Neural cell (in vitro differentiated cells): Measurements from ENCODE around the gene CCSAP. TPM values are rescaled to one million over a fixed set of nuclear protein-coding genes. Genes with fewer than 3 reads are reported as not detected.

Experiments
- H2AFZ ChIP-seq: fragments of 200-600, 300-800 bp; sonication (generic), shearing (Covaris generic); 2 replicates; pipeline ENCODE4 v1.6.0; 2014; ENCODE audit warnings: low read depth, mild to moderate bottlenecking, antibody characterized with exemption, low read length, moderate library complexity
- H3F3A ChIP-seq: fragments of 200-600 bp; shearing (Covaris generic); 2 replicates; pipeline ENCODE4 v1.6.1; 2016; ENCODE audit warnings: mild to moderate bottlenecking, moderate library complexity, mixed read lengths, antibody characterized with exemption, low read length; ENCODE audit not compliant: insufficient read depth, poor library complexity, severe bottlenecking
- H3K27ac ChIP-seq: fragments of 200-600, 300-800 bp; sonication (generic), shearing (Covaris generic); 2 replicates; pipeline ENCODE4 v1.5.1; 2014; ENCODE audit warnings: mild to moderate bottlenecking, low read length, moderate library complexity
- H3K27me3 ChIP-seq: fragments of 300-800, 200-600 bp; sonication (generic), shearing (Covaris generic); 2 replicates; pipeline ENCODE4 v1.6.0; 2014; ENCODE audit warnings: mild to moderate bottlenecking, low read depth, low read length, moderate library complexity; ENCODE audit not compliant: insufficient read depth
- H3K36me3 ChIP-seq: fragments of 300-800, 200-600 bp; sonication (generic), shearing (Covaris generic); 2 replicates; pipeline ENCODE4 v1.5.1; 2014; ENCODE audit warnings: mild to moderate bottlenecking, antibody characterized with exemption, low read length, moderate library complexity; ENCODE audit not compliant: insufficient read depth
- H3K4me2 ChIP-seq: fragments of 300-800, 200-600 bp; sonication (generic), shearing (Covaris generic); 2 replicates; pipeline ENCODE4 v1.6.0; 2014; ENCODE audit warnings: mild to moderate bottlenecking, low read length
- H3K4me3 ChIP-seq: fragments of 300-800, 200-600 bp; sonication (generic), shearing (Covaris generic); 2 replicates; pipeline ENCODE4 v1.5.1; 2014; ENCODE audit warnings: mild to moderate bottlenecking, low read length, moderate library complexity
- H3K79me2 ChIP-seq: fragments of 200-600 bp; shearing (Covaris generic); replicated peaks from 2 replicates; pipeline ENCODE4 v1.6.0; 2014; ENCODE audit warnings: mild to moderate bottlenecking, low read length, moderate library complexity; ENCODE audit not compliant: insufficient read depth
- H3K9ac ChIP-seq: fragments of 300-800, 200-600 bp; sonication (generic), shearing (Covaris generic); 2 replicates; pipeline ENCODE4 v1.6.1; 2016; ENCODE audit warnings: mild to moderate bottlenecking, low read length, mixed read lengths
- H3K9me2 ChIP-seq: fragments of 200-600 bp; shearing (Covaris generic); 2 replicates; pipeline ENCODE4 v1.6.1; 2016; ENCODE audit warnings: mild to moderate bottlenecking, low read length, mixed read lengths; ENCODE audit not compliant: insufficient read depth
- H3K9me3 ChIP-seq: fragments of 200-600, 300-800 bp; sonication (generic), shearing (Covaris generic); 2 replicates; pipeline ENCODE4 v1.6.1; 2016; ENCODE audit warnings: mild to moderate bottlenecking, mixed run types, low read length, moderate library complexity, mixed read lengths
- H4K20me1 ChIP-seq: fragments of 200-600 bp; shearing (Covaris generic); 2 replicates; pipeline ENCODE4 v1.6.1; 2016; ENCODE audit warnings: mild to moderate bottlenecking, mixed run types; ENCODE audit not compliant: insufficient read depth
- CTCF ChIP-seq: fragments of 450-650 bp; IDR thresholded peaks from 2 replicates; pipeline ENCODE4 v1.5.1; 2014; ENCODE audit warnings: antibody characterized with exemption, mild to moderate bottlenecking, moderate library complexity; ENCODE audit not compliant: poor library complexity, severe bottlenecking
- EP300 ChIP-seq: fragments of 450-650 bp; conservative IDR thresholded peaks from 2 replicates; pipeline ENCODE4 v1.6.1; 2014; ENCODE audit warnings: antibody characterized with exemption, mild to moderate bottlenecking, moderate library complexity; ENCODE audit not compliant: poor library complexity, severe bottlenecking
- MXI1 ChIP-seq: fragments of 450-650 bp; conservative IDR thresholded peaks from 2 replicates; pipeline ENCODE4 v1.6.1; 2014; ENCODE audit warnings: antibody characterized with exemption, mild to moderate bottlenecking; ENCODE audit not compliant: poor library complexity, severe bottlenecking
- POLR2AphosphoS5 ChIP-seq: IDR thresholded peaks from 2 replicates; pipeline ENCODE4 v1.6.1; 2012
- RAD21 ChIP-seq: fragments of 450-650 bp; conservative IDR thresholded peaks from 2 replicates; pipeline ENCODE4 v1.6.1; 2014; ENCODE audit warnings: antibody characterized with exemption, mild to moderate bottlenecking, moderate library complexity
- REST ChIP-seq: IDR thresholded peaks from 2 replicates; pipeline ENCODE4 v1.6.1; 2012; ENCODE audit warnings: borderline replicate concordance
- SMC3 ChIP-seq: fragments of 450-650 bp; conservative IDR thresholded peaks from 2 replicates; pipeline ENCODE4 v1.6.1; 2014; ENCODE audit warnings: antibody characterized with exemption, mild to moderate bottlenecking, moderate library complexity; ENCODE audit not compliant: poor library complexity
- TAF1 ChIP-seq: IDR thresholded peaks from 2 replicates; pipeline ENCODE4 v1.6.1; 2012; ENCODE audit warnings: low read depth
- polyA plus RNA-seq: library from polyadenylated mRNA; depleted of rRNA; stranded (reverse); fragments of >200 nt; gene quantifications from 2 replicates; pipeline ENCODE4 v1.2.3, GENCODE V29; 2014

CCSAP gene
- polyA plus RNA-seq, 1 donor from 2014 or later, result 66.7 TPM

GRCh38 chr1:229281339-229281926 is 61.4 kb downstream of the CCSAP start:
- no peaks in the 10 kb centered on the region for H3K36me3 ChIP-seq
- no peak overlapping the region for H3K27ac ChIP-seq
- no peaks in the 10 kb centered on the region for H3K9me3 ChIP-seq
- H3K79me2 ChIP-seq, result peaks cover 42% of the 10 kb centered on the region
- no peak overlapping the region for H3K9ac ChIP-seq
- H3K4me2 ChIP-seq, result no peak overlapping the region
- H3K9me2 ChIP-seq, result no peaks in the 10 kb centered on the region
- no peaks in the 10 kb centered on the region for H3K27me3 ChIP-seq
- H3K4me3 ChIP-seq, result no peak overlapping the region
- TF ChIP-seq POLR2AphosphoS5 (no peak), EP300 (no peak), MXI1 (no peak), TAF1 (no peak), CTCF (no peak), SMC3 (no peak), RAD21 (no peak), REST (no peak)
- H2AFZ ChIP-seq, result no peak overlapping the region
- no peaks in the 10 kb centered on the region for H4K20me1 ChIP-seq
- H3F3A ChIP-seq, result no peaks in the 10 kb centered on the region

- Histone ChIP-seq H3K36me3 (no peaks in the 10 kb centered on the region), H3K9ac (no peak overlapping the region), H3F3A (no peaks in the 10 kb centered on the region), H3K9me3 (no peaks in the 10 kb centered on the region), H2AFZ (no peak overlapping the region), H3K4me2 (no peak overlapping the region), H3K79me2 (peaks cover 47% of the 10 kb centered on the region), H3K27me3 (no peaks in the 10 kb centered on the region), H3K9me2 (no peaks in the 10 kb centered on the region), H3K4me3 (no peak overlapping the region), H3K27ac (no peak overlapping the region), H4K20me1 (no peaks in the 10 kb centered on the region)
- TF ChIP-seq MXI1, result no peak
- no peak for TF ChIP-seq POLR2AphosphoS5
- TF ChIP-seq EP300, result no peak
- no peak for TF ChIP-seq REST
These were observed 61.9 kb downstream of the CCSAP start for GRCh38 chr1:229280921-229281320.
